NCI-H2107 treated with DMSO at 0.1 percent for 48 hours (cell line): ENCODE measurements around the gene HDAC4.

Experiments
- DNase-seq: peaks from one replicate; lab custom pipeline; 2025; ENCODE audit not compliant: unreplicated experiment; lab: John Stamatoyannopoulos, UW

Gene HDAC4

DNA sequence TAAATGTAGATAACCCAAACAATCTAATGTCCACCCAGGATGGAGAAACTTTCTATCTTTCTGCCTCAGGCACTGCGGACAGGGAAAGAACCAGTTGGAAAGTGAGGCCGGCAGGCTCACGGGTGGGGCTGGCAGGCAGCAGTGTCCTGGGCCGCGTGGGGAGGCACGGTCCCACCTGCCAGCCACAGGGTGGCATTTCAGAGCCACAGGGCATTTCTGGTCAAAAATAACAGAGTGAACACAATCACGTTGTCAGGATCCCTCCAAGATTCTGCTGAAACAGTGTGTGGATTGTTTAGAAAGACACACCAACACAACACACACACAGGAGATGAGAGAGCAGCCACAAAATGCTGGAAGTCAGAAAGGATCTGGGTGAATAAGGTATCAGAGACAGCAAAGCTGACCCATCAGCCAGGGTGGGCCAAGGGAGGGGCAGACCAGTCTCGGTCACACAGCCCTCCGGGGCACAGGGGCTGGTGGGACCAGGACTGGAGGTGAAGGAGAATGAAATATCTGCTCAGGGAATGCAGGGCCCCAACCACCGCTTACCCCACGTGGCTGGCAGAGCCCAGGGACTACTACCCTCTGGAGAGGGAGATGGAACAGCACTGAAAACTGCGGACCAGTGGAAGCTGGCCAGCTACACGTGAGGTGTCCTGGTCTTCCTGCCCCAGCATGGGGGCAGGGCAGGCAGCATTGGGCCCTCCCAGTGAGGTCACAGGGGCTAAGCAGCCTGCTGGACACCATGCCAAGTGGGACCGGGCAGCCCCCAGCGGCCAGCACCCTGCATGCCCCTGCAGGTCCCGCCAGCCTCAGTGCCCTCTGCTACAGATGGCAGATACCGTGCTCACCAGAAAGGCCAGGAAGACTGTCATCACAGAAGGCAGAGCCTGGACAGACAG lies 173.9 kb downstream of the HDAC4 start:
- no peak for DNase-seq

DNA sequence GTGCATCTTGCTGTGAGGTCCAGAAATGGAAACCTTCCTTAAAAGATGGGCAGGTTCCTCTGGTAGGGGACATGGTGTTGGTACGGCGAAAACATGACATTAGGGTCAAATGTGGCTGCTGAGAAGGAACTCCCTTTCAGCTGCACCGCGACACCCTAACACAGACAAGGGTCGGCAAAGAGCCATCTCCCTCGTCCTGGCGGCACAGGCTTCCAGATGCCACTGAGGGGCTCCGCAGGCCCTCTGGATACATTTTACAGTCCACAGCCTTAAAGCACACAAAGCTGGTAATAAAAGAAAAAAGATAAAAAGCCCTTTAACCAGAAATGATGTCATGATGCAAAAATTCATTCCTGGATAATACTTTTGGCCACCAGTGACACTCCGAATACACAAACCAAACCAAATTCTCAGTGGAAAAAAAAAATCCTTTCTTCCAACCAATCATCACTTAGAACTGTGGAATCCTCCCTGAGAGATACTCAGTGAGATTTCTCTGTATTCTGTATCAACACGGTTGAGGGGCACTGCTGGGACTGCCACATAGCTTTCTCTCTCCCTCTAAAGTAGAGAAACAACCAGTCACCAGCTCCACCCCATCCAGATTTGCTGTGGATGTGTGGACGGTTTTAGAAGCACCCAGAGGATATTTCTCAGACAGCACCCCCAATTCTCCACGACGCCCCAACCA lies 174.8 kb downstream of the HDAC4 start:
- DNase-seq, result no peak

- DNase-seq, result peak; percentile 30
Observed at GRCh38 chr2:239225371-239225851, 175.4 kb downstream of the HDAC4 start.

- DNase-seq, result no peak
Observed at GRCh38 chr2:239224955-239225354, 175.9 kb downstream of the HDAC4 start.

GRCh38 chr2:239224199-239224570 lies 176.6 kb downstream of the HDAC4 start:
- no peak for DNase-seq

DNA sequence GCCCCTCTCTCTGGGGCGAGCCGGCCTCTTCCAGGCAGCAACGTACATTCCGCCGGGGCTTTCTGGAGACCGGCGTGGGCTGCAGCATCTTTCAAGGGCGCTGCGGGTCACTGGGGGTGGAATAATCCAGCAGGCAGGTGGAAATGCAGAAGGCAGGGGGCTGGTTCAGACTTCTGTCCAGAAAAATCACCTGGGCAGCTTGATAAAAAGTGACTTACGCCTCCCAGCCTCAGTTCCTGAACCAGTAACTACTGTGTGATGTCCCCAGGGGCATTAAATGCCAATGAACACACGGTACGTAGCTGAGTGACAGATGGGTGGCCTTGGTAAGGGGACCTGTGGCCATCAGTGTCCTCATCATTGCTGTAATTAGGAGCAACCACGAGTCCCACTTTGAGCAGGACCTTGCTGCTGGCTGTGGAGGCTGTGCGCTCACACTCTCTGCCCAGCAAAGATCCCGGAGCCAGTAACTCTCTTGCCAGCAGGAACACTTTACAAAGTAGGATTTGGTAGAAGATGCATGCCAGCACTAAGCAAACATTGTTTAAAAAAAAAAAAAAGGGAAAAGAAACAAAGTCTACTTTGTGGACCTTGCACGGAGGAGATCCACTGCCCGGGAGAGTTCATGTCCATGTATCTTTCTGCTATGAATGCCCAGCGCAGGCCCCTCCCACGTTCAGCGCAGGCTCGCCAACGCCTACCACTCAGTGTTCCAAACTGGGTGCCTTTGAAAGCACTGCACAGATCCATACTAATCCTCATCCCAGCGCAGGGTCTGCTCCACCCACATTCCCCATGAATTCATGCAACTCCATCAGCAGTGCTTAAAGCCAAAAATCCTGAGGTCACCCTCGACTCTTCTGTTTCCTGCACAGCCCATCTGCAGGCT lies 177.3 kb downstream of the HDAC4 start:
- no peak for DNase-seq

DNA sequence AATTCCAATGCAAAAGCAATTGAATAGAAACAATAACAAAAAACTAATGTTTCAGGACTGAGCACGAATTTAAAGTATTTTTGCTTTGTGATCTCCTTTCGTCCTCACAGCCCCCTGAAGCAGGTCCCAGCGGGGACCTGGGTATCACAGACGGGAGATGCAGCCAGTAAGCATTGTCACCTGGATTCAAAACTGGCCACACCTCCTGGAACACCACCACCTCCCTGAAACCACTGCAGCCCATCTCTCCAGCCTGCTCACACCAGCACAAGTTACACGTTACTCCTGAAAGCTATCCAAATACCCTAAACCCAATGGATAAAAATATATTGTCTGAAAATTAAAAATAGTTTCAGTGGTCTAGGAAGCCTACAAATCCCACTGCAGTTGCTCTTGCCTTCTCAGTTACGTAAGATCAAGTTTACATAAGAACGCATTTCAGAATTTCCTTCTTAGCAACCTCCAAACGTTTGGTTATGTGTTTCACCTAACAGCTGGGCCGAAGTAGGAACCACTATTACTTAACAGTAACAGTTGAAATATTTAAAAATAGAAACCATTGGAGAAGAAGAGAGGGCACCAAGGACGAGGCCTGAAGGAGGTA lies 178.0 kb downstream of the HDAC4 start:
- no peak for DNase-seq

DNA sequence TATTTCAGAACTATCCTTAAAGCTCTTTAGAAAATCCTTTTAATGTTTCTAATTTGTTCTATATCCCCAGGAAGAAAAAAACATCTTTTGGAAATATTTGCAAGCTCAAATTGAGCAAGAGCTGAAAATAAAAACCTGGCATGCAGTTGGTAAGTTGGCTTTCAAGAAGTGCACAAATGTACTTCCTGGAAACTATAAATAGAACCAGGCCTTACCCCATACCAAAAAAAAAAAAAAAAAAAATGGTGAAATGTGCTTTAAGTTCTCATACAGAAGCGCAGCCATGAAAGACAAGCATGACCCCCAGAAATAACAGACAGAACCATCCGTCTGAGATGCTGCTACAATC lies 178.5 kb downstream of the HDAC4 start:
- DNase-seq, result no peak

GRCh38 chr2:239220981-239221396 lies 179.8 kb downstream of the HDAC4 start:
- DNase-seq, result no peak

GRCh38 chr2:239220341-239220740 lies 180.5 kb downstream of the HDAC4 start:
- DNase-seq, result no peak

DNA sequence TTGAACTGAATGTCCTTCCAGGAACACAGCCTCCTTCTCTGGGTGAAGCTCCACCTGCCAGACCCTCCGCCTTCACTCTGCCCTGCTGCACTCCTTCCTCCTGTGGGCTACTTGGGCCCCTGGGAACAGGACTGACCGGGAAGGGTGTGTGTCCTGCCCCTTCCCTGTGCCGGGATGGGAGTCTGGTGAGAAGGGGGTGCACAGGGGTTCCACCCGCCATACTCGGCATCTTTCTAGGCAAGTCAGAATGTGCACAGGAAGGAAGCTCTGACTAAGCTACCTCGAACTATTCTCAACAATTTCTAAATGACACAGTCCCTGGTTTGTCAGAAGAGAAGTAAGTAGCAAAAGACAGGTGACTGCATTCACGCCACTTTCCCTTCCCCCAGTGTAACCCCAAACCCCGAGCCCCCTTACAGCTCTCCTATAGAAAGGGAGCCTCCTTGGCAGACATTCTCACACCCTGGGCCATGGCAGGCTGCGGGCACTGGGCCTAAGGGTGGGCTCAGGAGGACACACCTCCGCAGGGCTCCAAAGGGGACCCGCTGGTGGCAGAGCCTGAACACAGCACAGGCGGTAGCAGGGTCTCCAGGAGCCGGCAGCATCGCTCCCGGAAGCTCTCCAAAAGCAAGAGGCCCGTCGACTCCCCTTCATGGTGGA lies 184.1 kb downstream of the HDAC4 start:
- no peak for DNase-seq

DNA sequence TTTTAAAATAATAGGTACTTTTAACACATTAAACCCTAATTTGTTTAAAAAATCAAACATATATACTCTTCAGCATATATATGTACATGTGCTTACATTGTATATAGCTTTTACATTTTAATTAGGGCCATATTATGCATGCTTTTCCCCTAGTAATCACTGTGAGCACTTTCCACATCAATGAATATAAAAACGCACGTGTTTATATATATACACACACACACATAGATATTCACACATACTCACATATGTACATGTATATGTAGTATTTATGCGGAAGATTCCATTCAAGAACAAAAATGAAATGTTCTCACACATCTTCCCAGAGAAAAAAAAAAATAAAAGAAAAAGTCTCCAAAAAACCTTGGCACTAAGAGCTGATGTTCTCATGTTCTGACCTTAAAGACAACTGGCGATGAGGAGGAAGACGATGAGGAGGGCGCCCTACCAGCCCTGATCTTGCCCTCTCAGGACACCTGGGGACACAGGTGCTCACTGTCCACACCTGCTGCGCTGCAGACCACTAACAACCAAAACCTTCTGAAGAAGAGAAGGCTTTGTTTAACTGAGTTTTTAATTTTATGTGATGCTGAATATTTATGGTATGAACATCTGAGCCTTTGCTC lies 184.7 kb downstream of the HDAC4 start:
- no peak for DNase-seq

DNA sequence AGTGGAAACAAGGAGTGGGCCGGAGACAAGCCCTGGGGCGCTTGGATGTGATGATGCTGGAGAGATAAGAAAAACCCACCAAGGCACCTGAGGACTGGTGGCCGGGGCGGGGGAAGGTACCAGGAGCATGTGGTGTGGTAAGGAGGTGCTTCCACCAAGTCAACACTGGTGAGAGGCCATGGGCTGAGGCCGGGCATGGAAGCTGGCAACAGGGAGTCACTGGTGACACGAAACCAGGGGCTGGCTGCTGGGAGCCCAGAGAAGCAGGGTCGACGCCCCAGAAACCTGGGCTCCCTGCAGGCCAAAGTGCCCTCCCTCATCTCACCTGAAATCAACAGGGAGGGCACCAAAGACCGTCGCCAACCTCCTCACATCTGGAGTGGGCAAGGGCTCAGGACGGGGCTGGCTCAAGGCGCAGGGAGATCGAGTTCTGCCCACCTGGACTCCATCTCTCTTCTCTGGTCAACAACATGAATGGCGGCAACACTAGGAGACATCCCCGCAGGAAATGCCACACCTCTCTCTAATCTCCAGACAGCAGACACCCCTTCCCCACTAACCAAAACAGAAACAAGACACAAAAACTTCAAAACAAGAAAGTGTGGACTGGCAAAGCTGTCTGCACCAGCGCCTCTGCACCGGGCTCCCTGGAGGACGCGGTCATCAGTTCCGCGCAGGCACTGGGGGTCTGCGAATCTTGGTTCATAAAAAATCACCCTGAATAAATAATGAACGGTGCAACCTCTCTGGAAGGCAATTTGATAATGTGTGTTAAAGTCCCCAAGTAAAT lies 185.5 kb downstream of the HDAC4 start:
- no peak for DNase-seq

DNA sequence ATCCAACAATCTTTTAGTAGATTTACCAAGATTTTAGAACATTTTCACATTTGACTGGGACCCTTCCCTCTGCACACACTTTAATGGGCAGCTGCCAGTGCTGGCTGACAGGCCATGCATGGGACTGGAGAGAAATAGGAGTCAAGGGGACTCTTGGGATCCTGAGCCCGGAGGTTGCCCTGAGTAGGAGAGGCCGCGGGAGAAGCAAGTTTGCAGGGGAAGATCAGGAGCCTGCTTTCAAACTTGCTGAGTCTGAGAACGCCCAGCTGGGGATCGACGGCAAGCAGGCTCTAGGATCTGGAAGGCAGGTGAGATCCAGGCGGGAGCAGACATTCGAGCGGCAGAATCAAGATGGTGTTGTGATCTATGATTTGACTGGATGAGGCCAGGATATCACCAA lies 186.1 kb downstream of the HDAC4 start:
- no peak for DNase-seq

DNA sequence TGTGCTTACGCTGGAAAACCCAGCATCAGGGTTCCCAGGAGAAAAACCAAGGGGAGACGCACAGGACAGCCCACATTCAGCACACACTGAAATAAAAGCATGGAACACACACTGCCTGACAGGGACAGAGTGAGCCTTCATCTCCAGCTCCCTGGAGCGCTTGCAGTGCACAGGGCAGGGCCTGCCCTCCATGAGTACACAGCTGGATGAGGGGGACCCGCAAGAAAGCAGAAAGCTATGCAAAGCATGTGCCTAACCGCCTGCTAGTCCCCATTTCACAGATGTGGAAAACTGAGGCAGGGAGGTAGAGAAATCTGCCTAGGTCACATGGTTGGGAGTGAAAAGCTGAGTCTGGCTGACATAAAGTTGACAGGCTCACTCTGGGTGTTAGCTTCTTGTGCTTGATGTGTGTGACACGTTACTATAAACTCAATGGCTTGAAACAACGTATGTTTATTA lies 187.1 kb downstream of the HDAC4 start:
- DNase-seq, result no peak

DNA sequence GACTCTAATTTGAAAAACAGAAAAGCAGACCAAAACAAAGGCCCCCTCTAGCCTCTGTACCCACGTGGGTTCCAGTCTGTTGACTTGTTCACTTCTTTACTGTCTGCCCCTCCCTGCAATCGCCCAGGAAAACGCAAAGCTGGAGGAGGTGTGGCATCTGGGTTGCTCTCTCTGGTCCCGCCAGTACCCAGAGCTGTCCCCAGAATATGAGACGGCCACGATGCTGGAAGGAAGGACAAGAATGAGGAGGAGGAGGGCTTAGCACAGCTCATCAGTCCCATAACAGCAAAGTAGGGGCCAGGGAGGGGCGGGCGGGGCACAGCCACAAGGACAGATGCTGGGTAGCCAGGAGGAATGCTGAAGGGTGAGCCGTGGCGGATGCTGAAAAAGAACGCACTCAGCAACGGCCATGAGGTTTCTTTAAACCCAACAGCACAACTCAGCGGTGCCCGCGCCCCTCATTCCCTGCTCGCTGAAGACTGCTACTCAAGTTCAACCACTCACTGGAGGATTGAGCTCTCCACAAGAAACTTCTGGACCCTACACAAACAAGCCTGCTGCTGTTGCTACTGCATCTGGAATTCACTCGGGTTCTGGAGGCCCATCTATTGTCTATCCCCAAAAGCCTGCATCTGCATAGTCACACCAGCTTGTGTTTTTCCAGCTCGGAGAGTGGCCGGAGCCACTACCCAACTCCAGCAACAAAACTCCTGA lies 187.7 kb downstream of the HDAC4 start:
- DNase-seq, result no peak

DNA sequence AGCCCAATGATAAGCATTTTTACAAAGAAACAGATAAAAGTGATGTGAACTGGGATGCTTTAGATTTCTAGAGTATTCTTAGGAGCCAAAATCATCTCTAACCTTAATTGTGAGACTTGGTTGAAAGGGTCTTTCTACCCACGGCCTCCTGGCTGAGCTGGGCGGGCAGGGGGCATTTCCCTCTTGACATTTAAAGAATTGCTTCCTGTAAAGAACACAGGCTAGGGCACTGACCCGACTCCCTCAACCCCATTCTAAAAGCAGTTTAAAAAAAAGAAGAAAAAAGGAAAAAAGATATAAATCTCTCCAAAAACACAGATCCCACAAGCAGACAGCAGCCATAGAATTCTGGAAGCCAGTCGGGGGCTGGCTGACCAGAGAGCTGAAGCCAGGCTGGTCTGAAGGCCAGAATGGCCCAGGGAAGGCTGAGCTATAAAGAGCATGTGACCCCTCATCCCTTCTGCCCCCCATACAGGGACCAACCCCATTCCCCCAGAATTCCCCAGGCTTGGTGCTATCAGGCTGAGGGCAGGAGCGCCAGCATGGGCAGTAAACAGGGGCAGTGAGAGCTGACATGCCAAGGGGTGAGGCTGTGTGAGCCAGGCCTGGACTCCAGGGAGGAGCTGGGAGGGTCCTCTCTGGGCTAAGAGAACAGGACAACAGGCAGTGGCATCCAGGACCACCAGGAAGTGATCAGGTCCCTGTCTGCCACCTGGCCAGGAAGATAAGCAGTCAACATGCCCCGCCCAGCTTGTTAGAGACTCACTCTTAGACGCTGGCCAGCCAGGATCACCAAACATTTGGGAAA lies 188.5 kb downstream of the HDAC4 start:
- DNase-seq, result no peak
